Transverse colon (tissue), 4 donors: ENCODE results near the gene PTBP1.

ENCODE experiments used
- POLR2A ChIP-seq: fragments of 450-650 bp; IDR thresholded peaks from one replicate; pipeline ENCODE4 v1.6.1; 2016; ENCODE audit warnings: antibody characterized with exemption, mild to moderate bottlenecking, moderate library complexity
- POLR2AphosphoS5 ChIP-seq, 3 donors: sonication (generic); formaldehyde crosslinking; IDR thresholded peaks; one replicate each; pipeline ENCODE4 v1.6.1; 2016; ENCODE audit warnings: antibody characterized with exemption in 3 of 3
- TF ChIP-seq, protein P1 (sequence below), 5 experiments: fragments of 200-600 bp in 3 of 5; fragments of 450-650 bp in 2 of 5; sonication (generic) in 3 of 5; IDR thresholded peaks; 1 replicate in 2 of 5; 2 replicates in 3 of 5; pipeline ENCODE4 v1.5.1; 2016 to 2017; ENCODE audit warnings: antibody characterized with exemption in 5 of 5, inconsistent platforms in 3 of 5, mild to moderate bottlenecking in 2 of 5, moderate library complexity in 1 of 5

DNA sequence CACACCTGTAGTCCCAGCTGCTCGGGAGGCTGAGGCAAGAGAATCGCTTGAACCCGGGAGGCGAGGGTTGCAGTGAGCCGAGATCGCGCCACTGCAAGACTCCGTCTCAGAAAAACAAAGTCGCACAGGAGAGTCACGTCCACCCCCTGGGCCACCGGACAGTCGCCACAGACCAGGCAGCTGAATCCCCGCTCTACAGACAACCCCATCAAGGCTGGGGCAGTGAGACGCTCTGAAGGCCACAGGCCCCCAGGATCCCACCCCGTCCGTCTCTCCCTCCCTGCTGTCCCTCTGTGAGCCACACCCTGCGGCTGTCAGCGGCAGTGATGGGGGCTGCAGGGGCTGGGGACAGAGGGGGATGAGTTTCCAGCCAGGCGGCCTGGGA, 15.5 kb upstream of the PTBP1 start:
- TF ChIP-seq, protein P1, sequence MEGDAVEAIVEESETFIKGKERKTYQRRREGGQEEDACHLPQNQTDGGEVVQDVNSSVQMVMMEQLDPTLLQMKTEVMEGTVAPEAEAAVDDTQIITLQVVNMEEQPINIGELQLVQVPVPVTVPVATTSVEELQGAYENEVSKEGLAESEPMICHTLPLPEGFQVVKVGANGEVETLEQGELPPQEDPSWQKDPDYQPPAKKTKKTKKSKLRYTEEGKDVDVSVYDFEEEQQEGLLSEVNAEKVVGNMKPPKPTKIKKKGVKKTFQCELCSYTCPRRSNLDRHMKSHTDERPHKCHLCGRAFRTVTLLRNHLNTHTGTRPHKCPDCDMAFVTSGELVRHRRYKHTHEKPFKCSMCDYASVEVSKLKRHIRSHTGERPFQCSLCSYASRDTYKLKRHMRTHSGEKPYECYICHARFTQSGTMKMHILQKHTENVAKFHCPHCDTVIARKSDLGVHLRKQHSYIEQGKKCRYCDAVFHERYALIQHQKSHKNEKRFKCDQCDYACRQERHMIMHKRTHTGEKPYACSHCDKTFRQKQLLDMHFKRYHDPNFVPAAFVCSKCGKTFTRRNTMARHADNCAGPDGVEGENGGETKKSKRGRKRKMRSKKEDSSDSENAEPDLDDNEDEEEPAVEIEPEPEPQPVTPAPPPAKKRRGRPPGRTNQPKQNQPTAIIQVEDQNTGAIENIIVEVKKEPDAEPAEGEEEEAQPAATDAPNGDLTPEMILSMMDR (IDR thresholded peaks at IDR 0.05): no peak
- TF ChIP-seq POLR2A (no peak), POLR2AphosphoS5 (IDR thresholded peaks at IDR 0.05) (no peak)
